Ramos (cell line): ENCODE measurements around the gene ZNF287.
"Not testable (repeated sequence)": the region's sequence is repeated elsewhere in the genome, so short reads cannot be mapped to it uniquely, and the experiment has no call there.

Source experiments
- in situ Hi-C: fragments of 300-500 bp; cut with MboI; formaldehyde crosslinking; loops from one replicate; pipeline ENCODE4 v1.14.3; 2022; ENCODE audit warnings: low sequenced_read_pairs; ENCODE audit not compliant: unreplicated experiment

Gene ZNF287

DNA sequence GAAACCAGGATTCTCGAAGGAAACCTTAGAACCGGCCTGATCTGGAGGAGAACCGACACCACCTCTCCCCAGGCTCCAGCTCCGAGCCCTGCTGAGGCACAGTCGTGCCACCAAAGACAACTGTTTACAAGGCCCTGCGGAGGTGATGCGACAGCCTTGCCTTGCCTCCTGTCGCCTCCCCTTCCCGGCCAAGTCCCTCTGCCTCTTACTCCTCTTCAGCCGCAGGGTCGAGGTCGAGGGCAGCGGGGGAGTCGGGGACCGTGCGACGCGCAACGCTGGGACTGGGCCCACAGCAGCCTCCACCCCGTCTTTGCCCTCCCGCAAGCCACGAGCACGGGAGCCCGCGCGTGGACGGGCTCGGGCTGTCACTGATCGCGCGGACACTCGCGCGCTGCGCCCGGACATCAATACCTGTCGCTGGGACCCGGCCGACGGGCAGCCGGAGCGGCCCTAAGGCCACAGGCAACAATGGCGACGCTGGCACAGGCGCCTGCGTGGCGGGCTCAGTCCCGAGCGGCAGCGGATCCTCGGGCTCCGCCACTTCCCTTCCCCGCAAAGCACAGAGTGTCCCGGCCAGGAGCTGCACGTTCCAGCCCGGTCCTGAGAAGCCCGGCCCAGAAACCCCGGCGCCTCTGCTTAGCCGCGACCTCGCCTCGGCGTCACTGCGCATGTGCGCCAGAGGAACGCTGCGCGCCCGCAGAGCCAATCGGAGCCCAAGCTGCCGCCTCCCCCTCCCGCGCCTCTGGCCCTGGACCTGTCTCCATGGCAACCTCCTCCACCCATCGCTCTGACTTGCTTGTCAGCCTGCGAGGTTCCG lies at the start of gene ZNF287:
Gene ZNF287, minus strand, starts transcription at position 664 of the 817 bp plus-strand sequence. CDS start 1,473 bp downstream, outside the sequence.
- in situ Hi-C loops: no loop called here

DNA sequence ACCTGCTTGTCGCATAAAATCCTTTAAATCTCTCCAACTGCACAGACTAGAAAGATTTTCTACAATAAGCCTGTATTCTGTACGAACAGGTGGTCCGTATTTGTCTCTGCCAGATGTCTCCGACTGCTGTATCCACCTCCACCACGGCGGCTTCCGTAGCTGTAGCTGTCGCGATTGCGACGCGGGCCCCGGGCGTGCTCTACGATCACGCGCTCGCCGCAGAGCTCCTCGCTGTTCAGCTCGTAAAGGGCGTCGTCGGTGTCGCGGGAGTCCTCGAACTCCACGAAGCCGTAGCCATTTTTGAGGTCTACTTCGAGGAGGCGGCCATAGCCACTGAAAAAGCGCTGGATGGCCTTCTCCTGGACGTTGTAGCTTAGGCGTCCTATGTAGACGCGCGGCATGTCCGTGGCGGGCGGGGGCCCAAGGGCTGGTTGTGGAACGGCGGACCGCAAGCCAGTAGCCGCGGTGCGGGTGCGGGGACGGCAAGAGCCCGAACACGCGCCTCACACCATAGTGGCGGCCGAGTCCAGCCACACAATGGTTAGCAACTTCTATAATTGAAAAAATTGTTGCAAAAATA lies 48.6 kb upstream of the ZNF287 start:
- in situ Hi-C loops: no loop called here

DNA sequence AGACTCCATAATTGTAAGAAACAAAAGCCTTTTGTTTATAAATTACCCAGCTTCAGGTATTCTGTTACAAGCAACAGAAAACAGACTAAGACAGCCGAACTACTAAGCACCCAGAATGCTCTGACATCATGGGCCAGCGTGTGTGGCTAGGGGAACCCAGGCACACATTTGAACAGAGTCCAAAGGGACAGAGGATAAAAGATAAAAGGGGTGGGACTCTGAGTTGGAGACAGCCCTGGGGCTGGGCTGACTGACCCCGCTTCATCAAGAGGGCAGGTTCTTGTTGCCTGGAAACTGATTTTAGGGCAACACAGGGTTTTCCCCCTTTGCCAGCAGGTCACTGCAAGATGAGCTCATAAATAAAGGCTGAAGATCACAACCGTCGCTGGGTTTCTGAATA lies 30.5 kb upstream of the ZNF287 start:
- in situ Hi-C loops: no loop called here

GRCh38 chr17:16593356-16594102 lies 24.5 kb upstream of the ZNF287 start:
- in situ Hi-C loops: no loop called here

DNA sequence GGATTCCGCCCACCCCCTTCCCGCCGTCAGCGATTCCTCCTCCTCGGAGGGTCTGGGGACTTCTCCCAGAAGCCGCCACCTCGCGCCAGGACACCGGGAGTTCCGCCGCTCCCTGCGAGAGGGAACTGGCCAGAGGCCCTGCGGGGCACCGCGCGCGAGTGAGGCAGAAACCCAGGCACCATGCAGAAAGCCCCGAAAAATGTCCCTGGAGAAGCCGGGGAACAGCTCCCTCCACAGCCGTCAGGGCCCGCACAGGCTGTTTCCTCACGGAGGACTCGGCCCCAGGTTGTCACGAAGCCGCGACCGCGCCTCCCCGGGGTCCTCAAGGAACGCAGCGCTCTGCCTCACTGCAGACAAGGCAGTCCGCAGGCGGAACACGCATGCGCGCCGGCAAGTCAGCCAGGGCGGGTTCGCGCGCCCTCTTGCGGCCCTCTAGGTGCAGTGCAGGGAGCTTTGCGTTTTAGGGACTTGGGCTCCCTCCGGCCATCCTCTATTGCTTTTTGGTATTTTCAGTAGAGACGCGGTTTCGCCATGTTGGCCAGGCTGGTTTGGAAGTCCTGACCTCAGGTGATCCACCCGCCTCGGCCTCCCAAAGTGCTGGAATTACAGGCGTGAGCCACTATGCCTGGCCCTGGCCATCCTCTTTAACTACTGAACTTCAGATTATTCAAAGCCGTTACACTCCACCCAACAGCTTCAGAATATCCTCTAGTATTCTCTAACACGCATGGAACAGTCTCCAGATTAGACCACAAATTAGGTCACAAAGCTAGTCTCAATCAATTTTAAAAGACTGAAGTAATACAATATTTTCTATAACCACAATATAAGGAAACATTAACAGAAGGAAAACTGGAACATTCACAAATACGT lies 20.3 kb upstream of the ZNF287 start:
- in situ Hi-C loops: loop anchor here (10.0 kb wide), 1 partner anchor 55 kb away; no protein-coding TSS in a partner anchor

- in situ Hi-C loops: loop anchor here (10.0 kb wide), 1 partner anchor 51 kb away; no protein-coding TSS in a partner anchor
These were observed 16.8 kb upstream of the ZNF287 start for GRCh38 chr17:16585796-16586195.

DNA sequence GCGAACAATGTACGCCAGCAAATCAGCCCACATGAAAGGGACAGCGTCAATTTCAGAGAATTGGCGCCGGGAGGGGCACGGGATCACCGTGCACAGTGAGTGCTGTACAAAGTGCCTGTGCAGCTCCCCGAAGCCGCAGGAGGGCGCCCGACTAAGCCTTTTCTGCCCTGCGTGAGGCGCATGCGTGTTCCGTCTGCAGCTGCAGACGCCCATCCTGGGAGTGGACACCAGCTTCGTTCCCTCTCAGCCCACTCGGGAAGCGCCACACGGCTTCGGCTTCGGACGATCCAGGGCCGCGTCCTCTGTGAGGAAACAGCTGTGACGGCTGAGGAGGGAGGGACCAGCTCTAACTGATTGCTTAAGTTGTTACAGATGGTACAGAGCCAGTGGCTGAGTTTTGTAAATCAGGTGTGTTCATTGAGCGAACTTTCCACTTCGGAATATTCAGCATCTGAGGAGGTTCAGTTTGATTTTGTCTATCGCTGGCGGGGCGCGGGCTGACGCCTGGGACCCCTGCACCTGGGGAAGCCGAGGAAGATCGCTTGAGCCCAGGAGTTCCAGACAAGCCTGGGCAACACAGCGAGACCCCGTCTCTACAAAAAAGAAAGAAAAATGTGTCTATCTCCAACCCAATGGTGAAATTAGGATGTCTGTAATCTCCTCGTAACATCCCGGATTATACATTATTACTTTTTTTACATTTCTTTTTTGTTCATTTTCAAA lies 15.4 kb upstream of the ZNF287 start:
- in situ Hi-C loops: loop anchor here (10.0 kb wide), 1 partner anchor 50 kb away; no protein-coding TSS in a partner anchor

DNA sequence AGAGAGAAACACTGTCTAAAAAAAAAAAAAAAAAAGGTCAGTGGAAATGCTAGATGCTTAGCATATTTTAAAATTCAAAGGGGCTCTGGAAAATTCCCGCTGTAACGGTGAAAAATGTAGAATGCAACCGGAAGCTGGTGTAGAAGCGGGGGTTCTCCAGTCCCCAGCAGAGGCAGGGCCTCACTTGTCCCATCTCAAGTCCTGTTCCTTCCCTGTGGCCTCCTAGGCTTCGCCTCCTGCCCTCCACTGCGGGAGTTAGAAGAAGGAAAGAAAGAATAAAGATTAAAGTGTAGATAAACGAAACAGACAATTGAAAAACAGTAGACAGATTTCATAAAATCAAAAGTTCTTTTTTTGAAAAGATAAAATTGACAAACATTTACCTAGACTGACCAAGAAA lies 14.8 kb upstream of the ZNF287 start:
- in situ Hi-C loops: loop anchor here (10.0 kb wide), 1 partner anchor 49 kb away; no protein-coding TSS in a partner anchor

GRCh38 chr17:16573466-16573865 lies 4.5 kb upstream of the ZNF287 start:
- in situ Hi-C loops: no loop called here

- in situ Hi-C loops: no loop called here
These were observed 331 bp upstream of the ZNF287 start for GRCh38 chr17:16569358-16569712.

DNA sequence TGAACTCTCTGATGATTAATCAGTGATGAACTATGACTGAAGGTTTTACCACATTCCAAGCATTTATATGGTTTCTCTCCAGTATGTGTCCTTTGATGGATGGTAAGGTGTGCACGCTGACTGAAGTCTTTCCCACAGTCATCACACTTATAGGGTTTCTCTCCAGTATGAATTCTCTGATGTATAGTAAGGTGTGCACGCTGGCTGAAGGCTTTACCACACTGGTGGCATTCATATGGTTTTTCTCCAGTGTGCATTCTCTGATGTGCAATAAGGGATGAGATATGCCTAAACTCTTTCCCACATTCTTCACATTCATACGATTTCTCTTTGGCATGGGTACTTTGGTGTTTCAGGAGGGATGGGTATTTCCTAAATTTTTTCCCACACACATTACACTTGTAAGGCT lies 16.4 kb downstream of the ZNF287 start:
- in situ Hi-C loops: no loop called here

DNA sequence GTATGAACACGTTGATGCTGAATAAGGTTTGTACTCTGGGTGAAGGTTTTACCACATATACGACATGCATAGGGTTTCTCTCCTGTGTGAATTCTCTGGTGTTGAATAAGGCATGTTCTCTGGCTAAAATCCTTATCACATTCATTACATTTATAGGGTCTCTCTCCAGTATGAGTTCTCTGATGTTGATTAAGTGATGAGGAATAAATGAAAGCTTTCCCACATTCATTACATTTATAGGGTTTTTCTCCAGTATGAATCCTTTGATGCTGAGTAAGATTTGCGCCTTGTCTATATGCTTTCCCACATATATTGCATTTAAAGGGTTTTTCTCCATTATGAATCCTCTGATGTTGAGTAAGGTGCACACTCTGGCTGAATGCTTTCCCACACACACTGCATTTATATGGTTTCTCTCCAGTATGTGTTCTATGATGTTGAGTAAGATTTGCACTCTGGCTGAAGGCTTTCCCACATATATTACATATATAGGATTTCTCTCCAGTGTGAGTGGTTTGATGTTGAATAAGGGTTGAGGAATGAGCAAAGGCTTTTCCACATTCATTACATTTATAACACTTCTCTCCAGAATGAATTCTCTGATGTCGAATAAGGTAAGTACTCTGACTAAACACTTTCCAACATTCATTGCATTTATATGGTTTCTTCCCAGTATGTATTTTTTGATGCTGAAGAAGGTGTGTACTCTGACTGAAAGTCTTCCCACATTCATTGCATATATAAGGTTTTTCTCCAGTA lies 16.9 kb downstream of the ZNF287 start:
- in situ Hi-C loops: no loop called here

DNA sequence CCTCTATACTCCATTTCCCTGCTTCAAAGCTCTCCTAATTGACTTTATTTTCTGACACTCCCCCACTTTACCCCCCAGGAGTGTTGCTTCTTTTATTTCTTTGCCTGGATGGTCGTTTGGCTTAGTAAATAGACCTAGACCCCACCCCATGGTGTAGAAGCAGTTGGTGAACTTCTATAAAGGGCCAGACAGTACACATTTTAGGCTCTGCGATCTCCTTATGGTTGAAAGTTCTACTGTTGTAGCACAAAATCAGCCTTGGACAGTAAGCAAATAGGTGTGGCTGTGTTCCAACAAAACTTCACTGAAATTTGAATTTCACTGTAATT lies 31.9 kb downstream of the ZNF287 start:
- in situ Hi-C loops: loop anchor here (10.0 kb wide), 1 partner anchor 48 kb away; no protein-coding TSS in a partner anchor

DNA sequence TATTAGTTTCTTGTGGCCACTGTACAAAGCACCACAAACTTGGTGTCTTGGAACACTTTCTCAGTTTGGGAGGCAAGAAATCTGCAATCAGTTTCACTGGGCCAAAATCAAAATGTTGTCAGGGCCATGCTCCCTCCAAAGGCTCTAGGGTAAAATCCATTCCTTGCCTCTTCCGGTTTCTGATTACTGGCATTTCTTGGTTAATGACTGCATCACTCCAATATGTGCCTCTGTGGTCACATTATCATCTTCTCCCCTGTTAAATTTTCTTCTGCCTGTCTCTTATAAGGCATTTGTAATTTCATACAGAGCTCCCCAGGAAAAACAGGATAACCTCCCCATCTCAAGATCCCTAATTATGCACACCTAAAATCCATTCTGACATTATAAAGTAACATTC lies 34.8 kb downstream of the ZNF287 start:
- in situ Hi-C loops: loop anchor here (10.0 kb wide), 1 partner anchor 51 kb away; no protein-coding TSS in a partner anchor

GRCh38 chr17:16529906-16530305 lies 39.1 kb downstream of the ZNF287 start:
- in situ Hi-C loops: loop anchor here (10.0 kb wide), 1 partner anchor 55 kb away; no protein-coding TSS in a partner anchor

DNA sequence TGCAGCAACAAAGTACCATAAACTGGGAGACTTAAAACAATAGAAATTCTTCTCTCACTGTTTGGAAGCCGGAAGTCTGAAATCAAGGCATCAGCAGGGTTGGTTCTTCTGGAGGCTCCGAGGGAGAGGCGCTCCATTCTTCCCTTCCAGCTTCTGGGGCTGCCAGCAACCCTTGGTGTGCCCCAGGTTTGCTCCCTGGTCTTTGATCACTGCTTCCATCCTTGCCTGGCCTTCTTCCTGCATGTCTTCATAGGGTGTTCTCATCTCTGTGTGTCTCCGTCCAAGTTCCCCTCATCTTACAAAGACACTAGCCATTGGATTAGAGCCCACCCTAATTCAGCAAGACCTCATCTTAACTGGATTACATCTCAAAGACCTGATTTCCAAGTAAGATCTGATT lies 41.7 kb downstream of the ZNF287 start:
- in situ Hi-C loops: no loop called here

- in situ Hi-C loops: not testable (repeated sequence)
These were observed 43.4 kb downstream of the ZNF287 start for GRCh38 chr17:16525556-16525955.

GRCh38 chr17:16521070-16521727 lies 47.8 kb downstream of the ZNF287 start:
- in situ Hi-C loops: loop anchor here (5.0 kb wide), 1 partner anchor 154 kb away; no protein-coding TSS in a partner anchor
